Mesenchymal stem cell (in vitro differentiated cells and primary cell): ENCODE results near the gene FNTB.

ENCODE experiments used
- DNase-seq: peaks from one replicate; pipeline ENCODE4 v3.0.0-alpha.2; 2013
- H2AFZ ChIP-seq: one replicate; pipeline ENCODE4 v1.6.1; 2013; ENCODE audit warnings: low read depth, mild to moderate bottlenecking, control low read depth, inconsistent platforms, low read length, moderate library complexity
- H2AK5ac ChIP-seq: 2 replicates; pipeline ENCODE4 v1.6.1; 2013; ENCODE audit warnings: low read length, moderate library complexity, mild to moderate bottlenecking, inconsistent platforms; ENCODE audit not compliant: severe bottlenecking
- H2BK120ac ChIP-seq: one replicate; pipeline ENCODE4 v1.6.1; 2013; ENCODE audit warnings: low read depth, mild to moderate bottlenecking, inconsistent platforms, low read length, moderate library complexity
- H2BK12ac ChIP-seq, 2 experiments: one replicate each; pipeline ENCODE4 v1.6.1; 2013; ENCODE audit warnings: inconsistent platforms in 2 of 2, low read length in 2 of 2, mild to moderate bottlenecking in 2 of 2, moderate library complexity in 2 of 2, control low read depth in 1 of 2
- H2BK15ac ChIP-seq: one replicate; pipeline ENCODE4 v1.6.1; 2013; ENCODE audit warnings: mild to moderate bottlenecking, low read depth, inconsistent platforms; ENCODE audit not compliant: poor library complexity, severe bottlenecking
- H2BK5ac ChIP-seq: 2 replicates; pipeline ENCODE4 v1.6.1; 2013; ENCODE audit warnings: low read depth, mild to moderate bottlenecking, low read length, control low read depth, inconsistent platforms; ENCODE audit not compliant: poor library complexity, severe bottlenecking
- H3K14ac ChIP-seq, 2 experiments: one replicate each; pipeline ENCODE4 v1.6.1; 2013; ENCODE audit warnings: inconsistent platforms in 2 of 2, low read length in 2 of 2, control low read depth in 1 of 2, mild to moderate bottlenecking in 1 of 2, moderate library complexity in 1 of 2
- H3K18ac ChIP-seq, 2 experiments: one replicate each; pipeline ENCODE4 v1.6.1; 2013; ENCODE audit warnings: inconsistent platforms in 2 of 2, low read length in 2 of 2, control low read depth in 1 of 2, low read depth in 1 of 2, mild to moderate bottlenecking in 1 of 2
- H3K23ac ChIP-seq, 2 experiments: one replicate each; pipeline ENCODE4 v1.6.1; 2013; ENCODE audit warnings: inconsistent platforms in 2 of 2, low read length in 2 of 2, mild to moderate bottlenecking in 2 of 2, moderate library complexity in 2 of 2, control low read depth in 1 of 2
- H3K27ac ChIP-seq: 2 replicates; pipeline ENCODE4 v1.5.1; 2013; ENCODE audit warnings: mild to moderate bottlenecking, moderate library complexity, low read length, control low read depth, inconsistent platforms; ENCODE audit not compliant: poor library complexity, severe bottlenecking
- H3K27me3 ChIP-seq, 2 experiments: 2 replicates each; pipeline versions ENCODE4 v1.6.1 to v1.7.0; 2013; ENCODE audit warnings: low read length in 2 of 2, mild to moderate bottlenecking in 2 of 2, moderate library complexity in 2 of 2, control low read depth in 1 of 2, inconsistent platforms in 1 of 2; ENCODE audit not compliant: control insufficient read depth in 1 of 2, insufficient read depth in 1 of 2
- H3K36me3 ChIP-seq, 2 experiments: 2 replicates each; pipeline versions ENCODE4 v1.6.1 to v1.7.0; 2013; ENCODE audit warnings: low read length in 2 of 2, control low read depth in 1 of 2, inconsistent platforms in 1 of 2, low read depth in 1 of 2, mild to moderate bottlenecking in 1 of 2; ENCODE audit not compliant: insufficient read depth in 2 of 2, control insufficient read depth in 1 of 2
- H3K4ac ChIP-seq, 2 experiments: one replicate each; pipeline ENCODE4 v1.6.1; 2013; ENCODE audit warnings: inconsistent platforms in 2 of 2, low read length in 2 of 2, mild to moderate bottlenecking in 2 of 2, moderate library complexity in 2 of 2, control low read depth in 1 of 2, low read depth in 1 of 2
- H3K4me1 ChIP-seq: 2 replicates; pipeline ENCODE4 v1.6.1; 2013; ENCODE audit warnings: low read depth, low read length, control low read depth; ENCODE audit not compliant: control insufficient read depth, insufficient read depth
- H3K4me2 ChIP-seq: 2 replicates; pipeline ENCODE4 v1.6.1; 2013; ENCODE audit warnings: low read length, mild to moderate bottlenecking, inconsistent platforms; ENCODE audit not compliant: poor library complexity, severe bottlenecking
- H3K4me3 ChIP-seq, 2 experiments: 2 replicates each; pipeline versions ENCODE4 v1.5.1 to v1.7.0; 2013; ENCODE audit warnings: low read length in 2 of 2, mild to moderate bottlenecking in 2 of 2, control low read depth in 1 of 2, low read depth in 1 of 2; ENCODE audit not compliant: insufficient read depth in 1 of 2
- H3K79me1 ChIP-seq: replicated peaks from 2 replicates; pipeline ENCODE4 v1.6.1; 2013; ENCODE audit warnings: mild to moderate bottlenecking, control low read depth, low read length, inconsistent platforms; ENCODE audit not compliant: poor library complexity, severe bottlenecking
- H3K9ac ChIP-seq: 2 replicates; pipeline ENCODE4 v1.7.0; 2013; ENCODE audit warnings: mild to moderate bottlenecking, low read length, moderate library complexity
- H3K9me3 ChIP-seq: 2 replicates; pipeline ENCODE4 v1.7.0; 2013; ENCODE audit warnings: mild to moderate bottlenecking, low read length; ENCODE audit not compliant: control insufficient read depth
- H4K8ac ChIP-seq: one replicate; pipeline ENCODE4 v1.6.1; 2013; ENCODE audit warnings: inconsistent platforms, mild to moderate bottlenecking, low read length, moderate library complexity
- H4K91ac ChIP-seq: one replicate; pipeline ENCODE4 v1.6.1; 2013; ENCODE audit warnings: mild to moderate bottlenecking, low read length, inconsistent platforms
- WGBS: methylation state at CpG from one replicate; pipeline ENCODE4 v1.1.7; 2013; ENCODE audit warnings: mixed read lengths; 5-methylcytosine and 5-hydroxymethylcytosine counted together

Gene FNTB

DNA sequence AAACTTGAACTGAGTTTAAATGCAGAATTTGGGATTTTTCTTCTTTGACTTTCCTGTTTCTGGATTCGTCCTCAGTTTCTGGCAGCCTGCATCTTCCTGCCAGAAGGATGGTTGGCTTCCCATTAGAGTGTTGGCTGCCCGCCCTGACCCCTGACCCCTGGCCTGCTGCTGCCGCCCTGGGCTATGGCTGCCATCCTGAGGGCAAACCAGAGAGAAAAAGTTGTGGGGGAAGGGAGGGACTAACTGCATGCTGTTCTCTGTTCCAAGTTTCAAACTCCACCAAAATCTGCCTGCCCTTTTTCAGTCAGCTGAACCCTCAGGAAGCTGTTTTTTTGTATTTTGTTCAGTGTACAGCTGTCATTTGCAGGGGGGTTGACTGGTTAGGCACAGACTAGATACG, 48.4 kb downstream of the FNTB start:
- no peak overlapping the region for H3K4me3 ChIP-seq
- H2BK5ac ChIP-seq = no peak overlapping the region
- H3K4me2 ChIP-seq = no peak overlapping the region
- H2BK12ac ChIP-seq = no peak overlapping the region
- no peak overlapping the region for H2BK120ac ChIP-seq
- no peak overlapping the region for H3K27ac ChIP-seq
- no peaks in the 10 kb centered on the region for H3K27me3 ChIP-seq
- no peak overlapping the region for H3K23ac ChIP-seq
- H4K8ac ChIP-seq = no peak overlapping the region
- 92% methylated on average over 3 of the region's 4 CpGs for WGBS
- H2BK15ac ChIP-seq = no peak overlapping the region
- no peak overlapping the region for H3K18ac ChIP-seq
- H3K79me1 ChIP-seq = no peaks in the 10 kb centered on the region
- no peak for DNase-seq
- no peak overlapping the region for H3K4ac ChIP-seq
- no peak overlapping the region for H3K14ac ChIP-seq
- no peak overlapping the region for H4K91ac ChIP-seq
- no peak overlapping the region for H2AK5ac ChIP-seq
- H3K9me3 ChIP-seq = no peaks in the 10 kb centered on the region
- no peak overlapping the region for H2AFZ ChIP-seq
- no peaks in the 10 kb centered on the region for H3K4me1 ChIP-seq
- H3K9ac ChIP-seq = no peak overlapping the region
- peaks cover 9 to 17% of the 10 kb centered on the region in 2 experiments for H3K36me3 ChIP-seq

DNA sequence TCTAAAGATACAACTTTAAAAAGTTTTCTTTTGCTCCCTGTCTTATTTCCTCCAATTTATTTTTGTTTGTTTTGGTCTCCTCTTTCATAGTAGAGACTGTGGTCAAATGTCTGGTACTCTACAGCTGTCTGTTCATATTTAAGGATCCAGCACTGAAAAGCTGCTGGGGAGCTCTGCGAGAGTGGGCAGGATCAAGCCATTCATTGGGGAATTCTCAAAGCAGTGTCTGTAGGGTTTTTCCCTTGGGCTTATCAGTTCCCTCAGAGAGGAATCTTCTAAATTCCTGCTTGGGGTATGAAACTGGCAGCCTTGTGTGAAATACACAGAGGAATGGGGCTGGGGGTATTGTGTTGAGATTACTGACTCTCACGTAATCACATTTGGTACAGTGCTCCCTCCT, 52.3 kb downstream of the FNTB start:
- no peak overlapping the region for H3K14ac ChIP-seq
- H3K4me1 ChIP-seq = no peaks in the 10 kb centered on the region
- H4K8ac ChIP-seq = no peak overlapping the region
- no peak overlapping the region for H3K18ac ChIP-seq
- H3K27me3 ChIP-seq = no peaks in the 10 kb centered on the region
- H3K36me3 ChIP-seq = peaks cover 24 to 30% of the 10 kb centered on the region in 2 experiments
- no peak overlapping the region for H3K4me2 ChIP-seq
- H4K91ac ChIP-seq = no peak overlapping the region
- no peak overlapping the region for H3K4ac ChIP-seq
- H2BK12ac ChIP-seq = no peak overlapping the region
- no peak overlapping the region for H2BK120ac ChIP-seq
- H2BK15ac ChIP-seq = no peak overlapping the region
- H3K9me3 ChIP-seq = no peaks in the 10 kb centered on the region
- H2AFZ ChIP-seq = no peak overlapping the region
- no peak overlapping the region for H3K23ac ChIP-seq
- H2BK5ac ChIP-seq = no peak overlapping the region
- no peak for DNase-seq
- WGBS = 100% methylated on average over 1 of the region's 2 CpGs
- no peak overlapping the region for H3K9ac ChIP-seq
- H3K27ac ChIP-seq = no peak overlapping the region
- H3K4me3 ChIP-seq = no peak overlapping the region
- no peaks in the 10 kb centered on the region for H3K79me1 ChIP-seq
- no peak overlapping the region for H2AK5ac ChIP-seq

DNA sequence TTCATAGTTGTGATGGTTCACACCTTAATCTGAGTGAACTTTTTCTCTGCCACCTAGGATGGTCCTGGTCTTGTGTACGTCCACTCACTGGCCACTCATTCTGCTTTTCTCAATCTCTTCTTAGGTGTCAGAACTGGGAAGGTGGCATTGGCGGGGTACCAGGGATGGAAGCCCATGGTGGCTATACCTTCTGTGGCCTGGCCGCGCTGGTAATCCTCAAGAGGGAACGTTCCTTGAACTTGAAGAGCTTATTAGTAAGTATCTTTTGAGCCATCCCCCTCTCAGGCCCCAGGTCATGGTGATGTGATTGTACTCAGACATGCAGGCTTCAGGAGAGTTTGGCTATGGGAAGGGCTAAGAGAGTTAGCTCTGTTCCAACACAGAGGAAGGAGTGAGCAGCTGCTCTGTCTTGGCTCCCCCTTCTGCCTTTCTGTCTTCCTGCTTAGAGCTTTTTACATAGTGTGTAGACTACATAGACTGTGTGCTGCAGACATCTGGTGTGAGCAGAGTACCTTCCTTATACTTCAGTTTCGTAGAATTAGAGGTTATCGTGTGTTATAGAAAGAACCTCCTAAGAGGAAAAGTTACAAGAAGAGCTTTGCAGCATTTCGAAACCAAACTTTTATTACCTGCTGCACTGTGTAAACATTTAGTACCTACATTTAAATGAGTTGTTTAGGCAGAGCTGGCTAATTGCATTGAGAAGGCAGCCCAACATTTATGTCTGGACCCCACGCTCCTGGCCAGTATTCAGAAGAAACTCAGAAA, 54.2 kb downstream of the FNTB start:
- H3K4ac ChIP-seq = no peak overlapping the region
- H2AFZ ChIP-seq = no peak overlapping the region
- H3K14ac ChIP-seq = no peak overlapping the region
- no peak overlapping the region for H3K18ac ChIP-seq
- no peak overlapping the region for H2BK12ac ChIP-seq
- H4K8ac ChIP-seq = no peak overlapping the region
- H3K9ac ChIP-seq = no peak overlapping the region
- no peak overlapping the region for H3K4me3 ChIP-seq
- peaks cover 3% of the 10 kb centered on the region for H3K79me1 ChIP-seq
- no peak overlapping the region for H3K4me2 ChIP-seq
- H2BK120ac ChIP-seq = no peak overlapping the region
- WGBS = 96% methylated on average over 6 of the region's 9 CpGs
- no peak overlapping the region for H3K27ac ChIP-seq
- DNase-seq = no peak
- H4K91ac ChIP-seq = no peak overlapping the region
- H2BK5ac ChIP-seq = no peak overlapping the region
- no peak overlapping the region for H2BK15ac ChIP-seq
- no peaks in the 10 kb centered on the region for H3K9me3 ChIP-seq
- no peaks in the 10 kb centered on the region for H3K4me1 ChIP-seq
- no peaks in the 10 kb centered on the region for H3K27me3 ChIP-seq
- no peak overlapping the region for H2AK5ac ChIP-seq
- H3K36me3 ChIP-seq = peaks cover 40 to 42% of the 10 kb centered on the region in 2 experiments
- H3K23ac ChIP-seq = no peak overlapping the region

DNA sequence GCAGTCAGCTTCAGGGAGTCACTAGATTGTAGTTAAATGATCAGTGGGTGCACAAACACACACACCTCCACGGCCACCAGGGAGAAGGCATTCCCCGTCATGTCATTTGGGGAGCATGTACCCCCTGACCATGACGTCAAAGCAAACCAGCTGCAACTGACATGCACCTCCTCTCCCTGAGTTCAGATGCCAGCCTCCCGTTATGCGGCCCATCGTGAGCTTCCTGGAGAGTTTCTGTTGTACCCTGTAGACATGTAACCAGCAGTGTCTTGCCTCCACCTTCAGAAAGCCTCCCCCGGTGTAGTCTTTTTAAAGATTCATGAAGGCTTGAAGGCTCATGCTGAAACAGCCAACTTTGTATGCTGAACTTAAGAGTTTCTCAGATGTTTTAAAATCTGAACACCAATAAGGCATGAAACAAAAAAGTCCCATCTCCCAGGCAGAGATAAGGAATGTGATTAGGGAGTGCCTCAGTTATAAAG, 54.8 kb downstream of the FNTB start:
- Histone ChIP-seq H3K18ac (no peak overlapping the region), H3K14ac (no peak overlapping the region), H3K4ac (no peak overlapping the region), H3K79me1 (peaks cover 3% of the 10 kb centered on the region), H2BK15ac (no peak overlapping the region), H3K27me3 (no peaks in the 10 kb centered on the region), H3K4me1 (no peaks in the 10 kb centered on the region), H2BK5ac (no peak overlapping the region), H3K9ac (no peak overlapping the region), H2BK12ac (no peak overlapping the region), H3K9me3 (no peaks in the 10 kb centered on the region), H4K8ac (no peak overlapping the region), H3K4me2 (no peak overlapping the region), H2BK120ac (no peak overlapping the region), H2AK5ac (no peak overlapping the region), H3K36me3 (peaks cover 40 to 45% of the 10 kb centered on the region in 2 experiments), H2AFZ (no peak overlapping the region), H3K27ac (no peak overlapping the region), H3K23ac (no peak overlapping the region), H4K91ac (no peak overlapping the region), H3K4me3 (no peak overlapping the region)
- WGBS = 98% methylated on average over 7 of the region's 7 CpGs
- DNase-seq = no peak
